OCI-LY3 (cell line): Measurements from ENCODE around the gene CAMKK1.

Experiments used
- H2AFZ ChIP-seq: fragments of 200-600, 300-600 bp; shearing (Covaris generic); 2 replicates; pipeline ENCODE4 v1.6.0; 2014; ENCODE audit warnings: antibody characterized with exemption, low read depth, low read length
- H3K27ac ChIP-seq: fragments of 200-600, 300-600 bp; sonication (generic); 2 replicates; pipeline ENCODE4 v1.5.1; 2014; ENCODE audit warnings: mild to moderate bottlenecking, low read length, moderate library complexity, mixed read lengths
- H3K27me3 ChIP-seq: fragments of 200-600, 300-600 bp; sonication (generic); 2 replicates; pipeline ENCODE4 v1.6.1; 2014; ENCODE audit warnings: low read depth, low read length, mixed read lengths
- H3K36me3 ChIP-seq: fragments of 200-600, 300-600 bp; sonication (generic); replicated peaks from 2 replicates; pipeline ENCODE3; 2014; ENCODE audit warnings: low read depth, low read length, mixed read lengths
- H3K4me1 ChIP-seq: fragments of 300-600, 200-600 bp; sonication (generic); 2 replicates; pipeline ENCODE4 v1.6.1; 2014; ENCODE audit warnings: low read length, mixed read lengths
- H3K4me2 ChIP-seq: fragments of 200-600, 300-600 bp; sonication (generic); 2 replicates; pipeline ENCODE4 v1.6.1; 2014; ENCODE audit warnings: low read length, mixed read lengths
- H3K4me3 ChIP-seq: fragments of 300-600, 200-600 bp; sonication (generic); 2 replicates; pipeline ENCODE4 v1.5.1; 2014; ENCODE audit warnings: antibody characterized with exemption, mild to moderate bottlenecking, low read length, moderate library complexity
- H3K79me2 ChIP-seq: fragments of 300-600, 200-600 bp; shearing (Covaris generic); 2 replicates; pipeline ENCODE4 v1.6.1; 2014; ENCODE audit warnings: mild to moderate bottlenecking, low read length, mixed read lengths
- H3K9ac ChIP-seq: fragments of 300-600, 200-600 bp; shearing (Covaris generic); 2 replicates; pipeline ENCODE4 v1.6.0; 2014; ENCODE audit warnings: mild to moderate bottlenecking, low read length, moderate library complexity
- H3K9me3 ChIP-seq: fragments of 200-600, 300-600 bp; shearing (Covaris generic); 2 replicates; pipeline ENCODE4 v1.6.1; 2014; ENCODE audit warnings: low read length, mixed read lengths; ENCODE audit not compliant: insufficient read depth
- H4K20me1 ChIP-seq: fragments of 200-600, 300-600 bp; sonication (generic); 2 replicates; pipeline ENCODE4 v1.6.1; 2016; ENCODE audit warnings: low read length, mixed read lengths; ENCODE audit not compliant: insufficient read depth
- CTCF ChIP-seq: fragments of 200-600, 300-600 bp; sonication (generic); IDR thresholded peaks from 2 replicates; pipeline ENCODE4 v1.5.1; 2014; ENCODE audit warnings: antibody characterized with exemption, low read length, low read depth
- EZH2phosphoT487 ChIP-seq: fragments of 200-600 bp; shearing (Covaris generic); IDR thresholded peaks from 2 replicates; pipeline ENCODE4 v1.6.1; 2018; ENCODE audit warnings: antibody characterized with exemption, mixed run types, low read depth

Gene CAMKK1

GRCh38 chr17:3895354-3895753, 2.5 kb upstream of the CAMKK1 start:
- Histone ChIP-seq H3K9me3 (no peaks in the 10 kb centered on the region), H3K4me2 (no peak overlapping the region), H3K36me3 (no peaks in the 10 kb centered on the region), H3K27ac (no peak overlapping the region), H4K20me1 (no peaks in the 10 kb centered on the region), H2AFZ (no peak overlapping the region), H3K27me3 (peaks cover 18% of the 10 kb centered on the region), H3K79me2 (no peaks in the 10 kb centered on the region), H3K4me3 (no peak overlapping the region), H3K9ac (no peak overlapping the region), H3K4me1 (peaks cover 23% of the 10 kb centered on the region)
- no peak for TF ChIP-seq EZH2phosphoT487
- TF ChIP-seq CTCF: no peak

- Histone ChIP-seq H3K36me3 (no peaks in the 10 kb centered on the region), H3K9ac (no peak overlapping the region), H3K79me2 (no peaks in the 10 kb centered on the region), H3K27ac (no peak overlapping the region), H3K4me2 (no peak overlapping the region), H3K9me3 (no peaks in the 10 kb centered on the region), H3K4me1 (peaks cover 28% of the 10 kb centered on the region), H2AFZ (no peak overlapping the region), H3K27me3 (peaks cover 18% of the 10 kb centered on the region), H3K4me3 (no peak overlapping the region), H4K20me1 (no peaks in the 10 kb centered on the region)
- TF ChIP-seq EZH2phosphoT487 (no peak), CTCF (no peak)
Measured at GRCh38 chr17:3894911-3895343, 2.1 kb upstream of the CAMKK1 start.

GRCh38 chr17:3894188-3894587, 1.3 kb upstream of the CAMKK1 start:
- H3K9ac ChIP-seq: no peak overlapping the region
- no peak overlapping the region for H2AFZ ChIP-seq
- peaks cover 18% of the 10 kb centered on the region for H3K27me3 ChIP-seq
- H3K27ac ChIP-seq: no peak overlapping the region
- H3K79me2 ChIP-seq: no peaks in the 10 kb centered on the region
- H3K36me3 ChIP-seq: no peaks in the 10 kb centered on the region
- TF ChIP-seq CTCF: no peak
- TF ChIP-seq EZH2phosphoT487: no peak
- H3K4me3 ChIP-seq: no peak overlapping the region
- no peaks in the 10 kb centered on the region for H4K20me1 ChIP-seq
- H3K9me3 ChIP-seq: no peaks in the 10 kb centered on the region
- H3K4me1 ChIP-seq: peaks cover 31% of the 10 kb centered on the region
- no peak overlapping the region for H3K4me2 ChIP-seq

- Histone ChIP-seq H2AFZ (no peak overlapping the region), H3K9me3 (no peaks in the 10 kb centered on the region), H3K27ac (no peak overlapping the region), H3K36me3 (no peaks in the 10 kb centered on the region), H3K4me3 (peak overlapping the region; percentile 87), H3K4me1 (peaks cover 31% of the 10 kb centered on the region), H3K4me2 (peak overlapping the region; percentile 82), H3K79me2 (no peaks in the 10 kb centered on the region), H3K27me3 (peaks cover 18% of the 10 kb centered on the region), H4K20me1 (no peaks in the 10 kb centered on the region), H3K9ac (peak overlapping the region; percentile 61; the same call in 1 of the 2 replicates)
- TF ChIP-seq EZH2phosphoT487 (no peak), CTCF (no peak)
Measured at GRCh38 chr17:3893720-3894116, 865 bp upstream of the CAMKK1 start.
